ENCODE data around the gene RELL1. TPM values are rescaled to one million over a fixed set of nuclear protein-coding genes. Genes with fewer than 3 reads are reported as not detected.

Gene RELL1
- total RNA-seq, 1 donor from 2014 or later, result 122 TPM

DNA sequence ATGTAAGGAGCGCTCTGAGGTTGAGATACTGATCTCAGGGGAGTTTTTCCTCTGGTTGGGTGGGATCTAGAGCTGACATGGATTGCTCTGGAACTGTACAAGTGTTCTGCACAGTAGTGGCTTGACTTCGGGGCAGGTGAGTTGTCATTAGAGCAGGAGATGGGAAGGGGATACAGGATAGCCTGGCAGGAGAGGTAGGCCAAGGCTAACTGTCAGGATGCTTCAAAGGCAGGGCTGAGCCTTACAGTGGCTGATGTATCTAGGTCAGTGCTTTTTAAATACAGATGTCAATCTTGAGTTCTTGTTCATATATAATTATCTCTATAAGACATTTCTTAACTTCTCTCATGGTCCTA, 43.5 kb upstream of the RELL1 start:
- FAIRE-seq (no peak), DNase-seq (ENCODE audit: low read depth) (no peak)
- Histone ChIP-seq H3K4me3 (ENCODE audit: low read depth, low read length) (no peak overlapping the region), H3K27me3 (ENCODE audit: control insufficient read depth, insufficient read depth, low read length) (no peaks in the 10 kb centered on the region), H3K36me3 (ENCODE audit: control insufficient read depth, insufficient read depth, low read length) (no peaks in the 10 kb centered on the region)
- TF ChIP-seq, protein P1, sequence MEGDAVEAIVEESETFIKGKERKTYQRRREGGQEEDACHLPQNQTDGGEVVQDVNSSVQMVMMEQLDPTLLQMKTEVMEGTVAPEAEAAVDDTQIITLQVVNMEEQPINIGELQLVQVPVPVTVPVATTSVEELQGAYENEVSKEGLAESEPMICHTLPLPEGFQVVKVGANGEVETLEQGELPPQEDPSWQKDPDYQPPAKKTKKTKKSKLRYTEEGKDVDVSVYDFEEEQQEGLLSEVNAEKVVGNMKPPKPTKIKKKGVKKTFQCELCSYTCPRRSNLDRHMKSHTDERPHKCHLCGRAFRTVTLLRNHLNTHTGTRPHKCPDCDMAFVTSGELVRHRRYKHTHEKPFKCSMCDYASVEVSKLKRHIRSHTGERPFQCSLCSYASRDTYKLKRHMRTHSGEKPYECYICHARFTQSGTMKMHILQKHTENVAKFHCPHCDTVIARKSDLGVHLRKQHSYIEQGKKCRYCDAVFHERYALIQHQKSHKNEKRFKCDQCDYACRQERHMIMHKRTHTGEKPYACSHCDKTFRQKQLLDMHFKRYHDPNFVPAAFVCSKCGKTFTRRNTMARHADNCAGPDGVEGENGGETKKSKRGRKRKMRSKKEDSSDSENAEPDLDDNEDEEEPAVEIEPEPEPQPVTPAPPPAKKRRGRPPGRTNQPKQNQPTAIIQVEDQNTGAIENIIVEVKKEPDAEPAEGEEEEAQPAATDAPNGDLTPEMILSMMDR (IDR thresholded peaks at IDR 0.05; ENCODE audit: insufficient read depth, low read length, severe bottlenecking), result no peak

DNA sequence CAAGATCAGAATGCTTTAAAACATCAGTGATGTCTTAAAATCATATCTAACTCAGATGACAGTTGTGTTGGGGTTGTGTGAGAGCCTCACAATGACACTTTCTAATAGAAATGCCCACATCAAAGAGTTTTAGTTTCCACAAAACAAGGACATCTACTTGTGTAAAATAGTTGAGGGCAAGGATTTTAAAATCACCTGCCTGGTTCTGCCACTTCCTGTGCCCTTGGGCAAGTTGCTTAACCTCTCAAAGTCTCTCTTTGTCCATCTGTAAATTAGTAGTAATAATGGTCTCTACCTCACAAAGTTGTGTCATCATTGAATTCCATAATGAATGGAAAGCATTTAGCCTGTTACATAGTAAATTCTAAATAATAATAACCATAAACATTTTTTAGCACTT, 41.9 kb upstream of the RELL1 start:
- TF ChIP-seq, protein P1 (IDR thresholded peaks at IDR 0.05; ENCODE audit: insufficient read depth, low read length, severe bottlenecking), result no peak
- Histone ChIP-seq H3K36me3 (ENCODE audit: control insufficient read depth, insufficient read depth, low read length) (no peaks in the 10 kb centered on the region), H3K4me3 (ENCODE audit: low read depth, low read length) (no peak overlapping the region), H3K27me3 (ENCODE audit: control insufficient read depth, insufficient read depth, low read length) (no peaks in the 10 kb centered on the region)
- DNase-seq (ENCODE audit: low read depth) (peak; percentile 37), FAIRE-seq (no peak)

DNA sequence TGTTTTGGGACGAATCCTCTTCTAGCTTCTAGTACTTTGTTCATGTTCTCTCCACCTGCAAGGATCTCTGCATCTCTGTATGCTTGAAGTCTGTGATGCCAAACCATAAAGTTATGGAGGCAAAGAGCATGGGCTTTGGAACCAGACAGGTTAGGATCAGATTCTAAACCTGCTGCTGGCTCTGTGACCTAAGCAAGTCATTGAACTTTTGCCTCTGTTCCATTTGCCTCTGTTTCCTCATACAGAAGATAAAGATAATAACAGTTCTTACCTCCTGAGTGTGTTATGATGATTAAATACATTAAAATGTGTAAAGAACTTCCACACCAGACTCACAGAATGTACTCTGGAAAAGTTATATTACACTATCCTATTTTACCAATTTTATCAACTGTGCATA, 41.5 kb upstream of the RELL1 start:
- DNase-seq (ENCODE audit: low read depth) (no peak), FAIRE-seq (no peak)
- TF ChIP-seq, protein P1 (IDR thresholded peaks at IDR 0.05; ENCODE audit: insufficient read depth, low read length, severe bottlenecking), result no peak
- H3K27me3 ChIP-seq (ENCODE audit: control insufficient read depth, insufficient read depth, low read length), result no peaks in the 10 kb centered on the region
- H3K36me3 ChIP-seq (ENCODE audit: control insufficient read depth, insufficient read depth, low read length), result no peaks in the 10 kb centered on the region
- no peak overlapping the region for H3K4me3 ChIP-seq (ENCODE audit: low read depth, low read length)

DNA sequence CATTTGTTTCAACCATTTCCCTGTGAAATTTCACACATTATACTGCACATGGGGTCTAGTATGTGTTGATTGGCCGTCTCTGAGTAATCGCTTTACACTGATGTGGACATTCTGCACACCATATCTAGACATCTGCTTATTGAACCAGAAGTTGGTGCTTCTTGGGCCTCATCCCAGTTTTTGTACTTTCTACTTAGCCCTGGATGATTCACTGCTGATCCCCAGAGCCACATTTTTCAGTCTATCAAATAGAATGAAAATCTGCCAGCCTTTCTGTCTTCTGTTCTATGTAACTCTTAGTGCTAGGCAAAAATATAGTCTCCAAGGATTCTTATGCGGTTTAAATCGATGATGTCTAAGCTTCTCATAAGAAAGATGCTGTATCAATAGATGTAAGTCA, 40.5 kb upstream of the RELL1 start:
- FAIRE-seq (no peak), DNase-seq (ENCODE audit: low read depth) (no peak)
- TF ChIP-seq, protein P1 (IDR thresholded peaks at IDR 0.05; ENCODE audit: insufficient read depth, low read length, severe bottlenecking), result no peak
- Histone ChIP-seq H3K27me3 (ENCODE audit: control insufficient read depth, insufficient read depth, low read length) (no peaks in the 10 kb centered on the region), H3K36me3 (ENCODE audit: control insufficient read depth, insufficient read depth, low read length) (no peaks in the 10 kb centered on the region), H3K4me3 (ENCODE audit: low read depth, low read length) (no peak overlapping the region)

DNA sequence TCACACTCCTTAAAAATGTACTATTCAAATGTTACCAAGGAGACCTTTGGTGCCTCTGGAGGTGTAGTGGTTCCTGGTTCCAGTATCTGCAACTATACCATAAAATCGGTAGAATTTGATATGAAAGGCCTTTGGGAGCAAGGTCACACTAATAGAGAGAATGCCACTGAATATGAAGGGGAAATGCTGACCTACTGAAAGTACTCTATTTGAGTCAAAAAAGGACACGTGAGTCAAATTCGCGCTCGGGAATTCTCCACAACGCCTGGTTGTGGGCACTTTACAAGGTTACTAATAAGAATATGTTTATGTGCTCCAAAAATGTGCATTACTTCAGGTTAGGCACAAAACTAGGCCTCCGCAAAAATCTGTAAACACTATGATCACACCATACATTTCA, 39.5 kb upstream of the RELL1 start:
- Histone ChIP-seq H3K36me3 (ENCODE audit: control insufficient read depth, insufficient read depth, low read length) (no peaks in the 10 kb centered on the region), H3K27me3 (ENCODE audit: control insufficient read depth, insufficient read depth, low read length) (no peaks in the 10 kb centered on the region), H3K4me3 (ENCODE audit: low read depth, low read length) (no peak overlapping the region)
- TF ChIP-seq, protein P1 (IDR thresholded peaks at IDR 0.05; ENCODE audit: insufficient read depth, low read length, severe bottlenecking), result no peak
- no peak for FAIRE-seq
- DNase-seq (ENCODE audit: low read depth), result no peak

DNA sequence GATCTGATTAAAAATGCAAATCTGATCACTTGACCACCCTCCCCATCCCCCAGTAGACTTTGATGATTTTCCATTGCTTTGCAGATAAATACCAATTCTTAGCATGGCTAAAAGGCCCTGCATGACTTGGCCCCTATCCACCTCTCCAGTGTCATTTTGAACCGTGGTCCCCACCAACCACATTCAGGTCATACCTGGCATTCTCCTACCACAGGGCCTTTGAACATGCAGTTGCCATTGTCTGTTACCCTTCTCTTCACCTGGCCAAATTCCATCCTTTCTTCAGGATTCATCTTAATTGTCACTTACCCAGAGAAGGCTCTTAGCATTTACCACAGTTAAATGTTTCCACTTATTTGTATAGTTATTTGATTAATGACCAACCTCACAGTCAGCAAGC, 36.9 kb upstream of the RELL1 start:
- no peak overlapping the region for H3K4me3 ChIP-seq (ENCODE audit: low read depth, low read length)
- no peaks in the 10 kb centered on the region for H3K36me3 ChIP-seq (ENCODE audit: control insufficient read depth, insufficient read depth, low read length)
- DNase-seq (ENCODE audit: low read depth) (no peak), FAIRE-seq (no peak)
- no peaks in the 10 kb centered on the region for H3K27me3 ChIP-seq (ENCODE audit: control insufficient read depth, insufficient read depth, low read length)
- TF ChIP-seq, protein P1 (IDR thresholded peaks at IDR 0.05; ENCODE audit: insufficient read depth, low read length, severe bottlenecking), result no peak
